OCI-LY7 (cell line): ENCODE data around the gene ACSS1. TPM values are rescaled to one million over a fixed set of nuclear protein-coding genes. Genes with fewer than 3 reads are reported as not detected.

Source experiments
- BruUV-seq: library from RNA; stranded (reverse); fragments of 400-500 nt; replicated peaks from 2 replicates; lab custom pipeline; 2021; lab: Mats Ljungman, UMichigan
- CTCF ChIA-PET: fragments of 300-600 bp; sonication (Branson Sonifier 250); formaldehyde crosslinking; loops from one replicate; lab custom pipeline; 2022; ENCODE audit warnings: antibody characterized with exemption; ENCODE audit not compliant: unreplicated experiment; lab: Charles Lee
- POLR2A ChIA-PET: fragments of 300-600 bp; sonication (Branson Sonifier 250); formaldehyde crosslinking; loops from one replicate; lab custom pipeline; 2022; ENCODE audit warnings: antibody characterized with exemption; lab: Charles Lee
- DNase-seq: peaks from one replicate; pipeline ENCODE4 v3.0.0-alpha.2; 2015; ENCODE audit warnings: low spot score
- H2AFZ ChIP-seq: fragments of 200-600 bp; sonication (generic), shearing (Covaris generic); 2 replicates; pipeline ENCODE4 v1.6.1; 2014; ENCODE audit warnings: mild to moderate bottlenecking, antibody characterized with exemption, low read length, moderate library complexity
- H3K27ac ChIP-seq: fragments of 200-600 bp; sonication (generic); 2 replicates; pipeline ENCODE4 v1.5.1; 2014; ENCODE audit warnings: mixed run types, low read depth, mild to moderate bottlenecking, moderate library complexity, low read length, inconsistent platforms; ENCODE audit not compliant: poor library complexity, severe bottlenecking
- H3K36me3 ChIP-seq: fragments of 200-600 bp; sonication (generic); 2 replicates; pipeline ENCODE4 v1.6.1; 2014; ENCODE audit warnings: mild to moderate bottlenecking, antibody characterized with exemption, low read length, moderate library complexity, mixed read lengths; ENCODE audit not compliant: insufficient read depth
- H3K4me1 ChIP-seq: fragments of 200-600 bp; sonication (generic); 2 replicates; pipeline ENCODE4 v1.5.1; 2014; ENCODE audit warnings: mild to moderate bottlenecking, low read length; ENCODE audit not compliant: insufficient read depth, poor library complexity, severe bottlenecking
- H3K4me2 ChIP-seq: fragments of 200-600 bp; sonication (generic); 2 replicates; pipeline ENCODE4 v1.6.1; 2014; ENCODE audit warnings: mild to moderate bottlenecking, low read length
- H3K4me3 ChIP-seq: fragments of 200-600 bp; sonication (generic); 2 replicates; pipeline ENCODE4 v1.5.1; 2014; ENCODE audit warnings: mild to moderate bottlenecking, low read depth, low read length; ENCODE audit not compliant: poor library complexity, severe bottlenecking
- H3K79me2 ChIP-seq: fragments of 200-600 bp; sonication (generic); 2 replicates; pipeline ENCODE4 v1.6.1; 2016; ENCODE audit warnings: low read depth, mild to moderate bottlenecking, low read length, moderate library complexity, mixed read lengths; ENCODE audit not compliant: insufficient read depth
- H3K9me2 ChIP-seq: fragments of 200-600 bp; sonication (generic); 2 replicates; pipeline ENCODE4 v1.6.1; 2016; ENCODE audit warnings: mild to moderate bottlenecking, low read length, mixed read lengths; ENCODE audit not compliant: insufficient read depth
- H3K9me3 ChIP-seq: fragments of 200-600 bp; sonication (generic); 2 replicates; pipeline ENCODE4 v1.6.1; 2014; ENCODE audit warnings: mild to moderate bottlenecking, mixed run types, low read length, mixed read lengths
- H4K20me1 ChIP-seq: fragments of 200-600 bp; sonication (generic); 2 replicates; pipeline ENCODE4 v1.6.1; 2014; ENCODE audit warnings: mild to moderate bottlenecking, antibody characterized with exemption, low read length, moderate library complexity, mixed read lengths; ENCODE audit not compliant: insufficient read depth
- EZH2phosphoT487 ChIP-seq: fragments of 200-600 bp; sonication (generic); IDR thresholded peaks from 2 replicates; pipeline ENCODE4 v1.6.1; 2018; ENCODE audit warnings: low read depth, borderline replicate concordance, mild to moderate bottlenecking, mixed run types, antibody characterized with exemption, low read length, moderate library complexity, mixed read lengths
- intact Hi-C: fragments of 100-400 bp; cut with micrococcal nuclease; formaldehyde crosslinking; loops from one replicate; pipeline ENCODE4 v1.10.0; 2022; ENCODE audit not compliant: unreplicated experiment
- total RNA-seq, 2 experiments: library from RNA; depleted of rRNA in 1 of 2; stranded (reverse); fragments of >200 nt in 1 of 2; shearing (Covaris generic) in 1 of 2; gene quantifications; 2 replicates each; pipeline ENCODE4 v1.2.3, GENCODE V29; 2014 to 2022
- TF ChIP-seq, protein P1 (sequence below): fragments of 200-600 bp; sonication (generic); conservative IDR thresholded peaks from 2 replicates; pipeline ENCODE4 v1.5.1; 2014; ENCODE audit warnings: mild to moderate bottlenecking, antibody characterized with exemption, low read length, moderate library complexity, mixed read lengths

Gene ACSS1
- total RNA-seq, 2 experiments from 2014 or later, result 0.35 to 0.40 TPM

DNA sequence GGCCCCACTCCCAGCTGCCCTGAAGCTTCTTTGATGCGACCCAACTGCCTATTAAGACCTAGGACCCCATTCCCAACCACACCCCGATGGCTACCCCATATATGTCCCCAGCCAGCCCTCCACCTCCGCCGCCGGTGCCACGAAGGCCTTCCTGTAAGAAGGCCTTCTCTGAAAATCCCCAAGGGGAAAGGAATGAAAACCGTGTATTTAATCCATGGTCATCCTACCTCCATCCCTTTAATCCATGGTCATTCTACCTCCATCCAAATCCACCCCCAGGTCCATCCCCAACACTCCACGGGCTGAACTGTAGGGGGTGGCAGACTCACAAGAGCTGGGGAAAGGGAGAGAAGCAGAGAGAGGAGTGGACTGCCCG, 24.5 kb upstream of the ACSS1 start:
- POLR2A ChIA-PET, result interaction anchor here (0.8 kb wide), 1 partner anchor 9 kb away, joined by 3 read pairs; no protein-coding TSS in a partner anchor
- intact Hi-C loops, result no loop called here
- CTCF ChIA-PET, result no interaction called here

DNA sequence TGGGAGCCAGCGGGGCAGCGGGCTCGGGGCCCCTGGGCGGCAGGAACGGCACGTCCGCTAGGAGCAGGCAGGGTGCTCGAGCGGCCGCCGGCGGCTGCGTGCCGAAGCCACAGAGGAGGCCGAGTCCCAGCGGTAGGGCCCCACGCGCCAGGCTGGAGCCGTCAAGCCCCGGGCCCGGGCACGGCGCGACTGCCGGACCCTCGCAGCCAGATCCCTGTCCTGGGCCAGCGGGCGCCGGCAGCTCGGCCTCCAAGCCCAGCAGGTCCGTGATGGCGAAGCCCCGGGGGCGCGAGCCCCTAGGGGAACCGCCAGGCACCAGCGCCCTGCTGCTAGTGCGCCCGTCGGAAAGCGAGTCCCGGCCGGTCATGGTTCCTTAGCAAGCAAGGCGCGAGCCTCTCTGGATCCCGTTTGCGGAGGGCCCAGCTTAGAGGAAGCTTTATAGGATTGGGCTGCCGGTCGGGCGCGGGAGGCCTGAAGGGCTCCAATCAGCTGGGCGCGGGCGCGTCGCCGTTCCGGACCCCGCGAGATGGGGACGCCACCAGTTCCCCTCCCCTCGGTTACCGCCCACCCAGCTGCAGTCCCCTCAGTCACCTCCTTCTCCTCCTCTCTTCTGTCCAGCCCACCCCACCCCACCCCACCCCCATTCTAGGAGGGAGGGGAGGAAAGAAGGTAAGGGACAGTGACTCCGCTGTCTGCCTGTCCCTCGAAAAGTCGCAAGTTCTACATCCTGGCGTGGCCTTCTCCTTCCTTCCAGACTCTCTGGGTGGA, 24.0 kb upstream of the ACSS1 start, which contains the start of gene VSX1:
TSS of gene VSX1 (minus strand) at position 412 of the 768 bp plus-strand sequence. CDS start at position 367, 45 bp downstream.
- Histone ChIP-seq H4K20me1 (no peaks in the 10 kb centered on the region), H3K4me1 (no peaks in the 10 kb centered on the region), H3K79me2 (no peaks in the 10 kb centered on the region), H3K4me3 (no peak within 1 kb of the TSS), H3K36me3 (no peaks in the 10 kb centered on the region), H3K4me2 (no peak within 1 kb of the TSS), H2AFZ (no peak within 1 kb of the TSS), H3K27ac (no peak within 1 kb of the TSS), H3K9me3 (no peaks in the 10 kb centered on the region), H3K9me2 (no peaks in the 10 kb centered on the region)
- POLR2A ChIA-PET, result no interaction called here
- TF ChIP-seq EZH2phosphoT487, result no peak
- TF ChIP-seq, protein P1, sequence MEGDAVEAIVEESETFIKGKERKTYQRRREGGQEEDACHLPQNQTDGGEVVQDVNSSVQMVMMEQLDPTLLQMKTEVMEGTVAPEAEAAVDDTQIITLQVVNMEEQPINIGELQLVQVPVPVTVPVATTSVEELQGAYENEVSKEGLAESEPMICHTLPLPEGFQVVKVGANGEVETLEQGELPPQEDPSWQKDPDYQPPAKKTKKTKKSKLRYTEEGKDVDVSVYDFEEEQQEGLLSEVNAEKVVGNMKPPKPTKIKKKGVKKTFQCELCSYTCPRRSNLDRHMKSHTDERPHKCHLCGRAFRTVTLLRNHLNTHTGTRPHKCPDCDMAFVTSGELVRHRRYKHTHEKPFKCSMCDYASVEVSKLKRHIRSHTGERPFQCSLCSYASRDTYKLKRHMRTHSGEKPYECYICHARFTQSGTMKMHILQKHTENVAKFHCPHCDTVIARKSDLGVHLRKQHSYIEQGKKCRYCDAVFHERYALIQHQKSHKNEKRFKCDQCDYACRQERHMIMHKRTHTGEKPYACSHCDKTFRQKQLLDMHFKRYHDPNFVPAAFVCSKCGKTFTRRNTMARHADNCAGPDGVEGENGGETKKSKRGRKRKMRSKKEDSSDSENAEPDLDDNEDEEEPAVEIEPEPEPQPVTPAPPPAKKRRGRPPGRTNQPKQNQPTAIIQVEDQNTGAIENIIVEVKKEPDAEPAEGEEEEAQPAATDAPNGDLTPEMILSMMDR, result no peak
- CTCF ChIA-PET, result no interaction called here
- no peak for DNase-seq
- intact Hi-C loops, result no loop called here
- BruUV-seq, result no TSS peak

More for the DNA sequence above, 24.5 kb upstream of the ACSS1 start:
- Histone ChIP-seq H3K4me1 (no peaks in the 10 kb centered on the region), H3K9me2 (no peaks in the 10 kb centered on the region), H2AFZ (no peak overlapping the region), H3K36me3 (no peaks in the 10 kb centered on the region), H4K20me1 (no peaks in the 10 kb centered on the region), H3K79me2 (no peaks in the 10 kb centered on the region), H3K4me3 (no peak overlapping the region), H3K4me2 (no peak overlapping the region), H3K27ac (no peak overlapping the region), H3K9me3 (no peaks in the 10 kb centered on the region)
- DNase-seq, result no peak
- TF ChIP-seq, protein P1, result no peak
- TF ChIP-seq EZH2phosphoT487, result no peak
- no TSS peak for BruUV-seq
